Astrocyte (in vitro differentiated cells and primary cell): ENCODE results near the gene DNAJC13. TPM values are rescaled to one million over a fixed set of nuclear protein-coding genes. Genes with fewer than 3 reads are reported as not detected.
A peak's percentile ranks its signal among the peaks of the same experiment; 100 is the strongest.

ENCODE experiments used
- DNase-seq: peaks from one replicate; pipeline ENCODE4 v3.0.0-alpha.2; 2010; ENCODE audit warnings: low read depth
- FAIRE-seq: peaks from 2 replicates; lab custom pipeline; 2011; peaks lifted over from hg19 to GRCh38; lab: Jason Lieb, UNC
- H2AFZ ChIP-seq: 2 replicates; pipeline ENCODE4 v1.6.0; 2012; ENCODE audit warnings: low read depth, low read length, inconsistent platforms
- H3K27ac ChIP-seq: 2 replicates; pipeline ENCODE4 v1.5.1; 2011; ENCODE audit warnings: low read depth, low read length, inconsistent platforms
- H3K27me3 ChIP-seq: 2 replicates; pipeline ENCODE4 v1.6.0; 2011; ENCODE audit warnings: low read length, inconsistent platforms; ENCODE audit not compliant: insufficient read depth
- H3K36me3 ChIP-seq: 2 replicates; pipeline ENCODE4 v1.5.1; 2011; ENCODE audit warnings: low read length, inconsistent platforms; ENCODE audit not compliant: insufficient read depth
- H3K4me1 ChIP-seq: 2 replicates; pipeline ENCODE4 v1.5.1; 2011; ENCODE audit warnings: low read length, inconsistent platforms; ENCODE audit not compliant: insufficient read depth
- H3K4me2 ChIP-seq: 2 replicates; pipeline ENCODE4 v1.6.0; 2012; ENCODE audit warnings: low read length, inconsistent platforms
- H3K4me3 ChIP-seq: 2 replicates; pipeline ENCODE4 v1.5.1; 2011; ENCODE audit warnings: low read depth, mild to moderate bottlenecking, low read length, inconsistent platforms; ENCODE audit not compliant: insufficient read depth
- H3K79me2 ChIP-seq: 2 replicates; pipeline ENCODE4 v1.6.0; 2012; ENCODE audit warnings: mild to moderate bottlenecking, low read length, inconsistent platforms; ENCODE audit not compliant: insufficient read depth
- H3K9ac ChIP-seq: 2 replicates; pipeline ENCODE4 v1.6.0; 2012; ENCODE audit warnings: mild to moderate bottlenecking, low read length, inconsistent platforms
- H3K9me3 ChIP-seq: 2 replicates; pipeline ENCODE4 v1.5.1; 2012; ENCODE audit warnings: low read depth, mild to moderate bottlenecking, low read length, inconsistent platforms; ENCODE audit not compliant: insufficient read depth
- H4K20me1 ChIP-seq: 2 replicates; pipeline ENCODE4 v1.6.0; 2012; ENCODE audit warnings: low read length, inconsistent platforms; ENCODE audit not compliant: insufficient read depth
- H3K27ac Mint-ChIP-seq: one replicate; pipeline ENCODE4 v1.8.0; 2021; ENCODE audit warnings: mild to moderate bottlenecking, mixed read lengths; ENCODE audit not compliant: unreplicated experiment
- H3K27me3 Mint-ChIP-seq: one replicate; pipeline ENCODE4 v1.8.0; 2021; ENCODE audit warnings: low read depth, mixed read lengths; ENCODE audit not compliant: unreplicated experiment
- H3K36me3 Mint-ChIP-seq: one replicate; pipeline ENCODE4 v1.8.0; 2021; ENCODE audit warnings: low read depth, mixed read lengths; ENCODE audit not compliant: unreplicated experiment
- H3K4me1 Mint-ChIP-seq: one replicate; pipeline ENCODE4 v1.8.0; 2021; ENCODE audit warnings: low read depth, mixed read lengths; ENCODE audit not compliant: unreplicated experiment
- H3K4me3 Mint-ChIP-seq: one replicate; pipeline ENCODE4 v1.8.0; 2021; ENCODE audit warnings: mild to moderate bottlenecking, moderate library complexity, mixed read lengths; ENCODE audit not compliant: unreplicated experiment
- H3K9me3 Mint-ChIP-seq: one replicate; pipeline ENCODE4 v1.8.0; 2021; ENCODE audit warnings: mild to moderate bottlenecking, mixed read lengths; ENCODE audit not compliant: unreplicated experiment
- CTCF ChIP-seq: IDR thresholded peaks from 2 replicates; pipeline ENCODE4 v1.5.1; 2011; ENCODE audit warnings: low read depth, mild to moderate bottlenecking, inconsistent platforms, low read length, moderate library complexity; ENCODE audit not compliant: insufficient read depth
- EZH2 ChIP-seq: IDR thresholded peaks from 2 replicates; pipeline ENCODE4 v1.6.1; 2012; ENCODE audit warnings: mild to moderate bottlenecking, low read length, inconsistent platforms; ENCODE audit not compliant: insufficient read depth
- total RNA-seq: library from RNA; stranded (reverse); gene quantifications from 2 replicates; pipeline ENCODE4 v1.2.1, GENCODE V29; 2021

Gene DNAJC13
- total RNA-seq, 1 donor from 2014 or later, result 38.5 TPM

- H3K4me3 ChIP-seq, result no peak overlapping the region
- Mint-ChIP-seq H3K27me3 (no peaks in the 10 kb centered on the region), H3K4me3 (no peak overlapping the region), H3K27ac (no peak overlapping the region), H3K9me3 (peaks cover 3% of the 10 kb centered on the region), H3K36me3 (no peaks in the 10 kb centered on the region), H3K4me1 (peaks cover 3% of the 10 kb centered on the region)
- H3K27ac ChIP-seq, result no peak overlapping the region
- no peaks in the 10 kb centered on the region for H3K36me3 ChIP-seq
- no peaks in the 10 kb centered on the region for H3K79me2 ChIP-seq
- TF ChIP-seq EZH2 (no peak), CTCF (no peak)
- DNase-seq (no peak), FAIRE-seq (no peak)
- H3K4me2 ChIP-seq, result no peak overlapping the region
- H2AFZ ChIP-seq, result no peak overlapping the region
- H3K9ac ChIP-seq, result no peak overlapping the region
- no peaks in the 10 kb centered on the region for H3K27me3 ChIP-seq
- H3K4me1 ChIP-seq, result no peaks in the 10 kb centered on the region
- no peaks in the 10 kb centered on the region for H3K9me3 ChIP-seq
- H4K20me1 ChIP-seq, result no peaks in the 10 kb centered on the region
Measured at GRCh38 chr3:132378846-132379245, 38.5 kb upstream of the DNAJC13 start.

- FAIRE-seq, result no peak
Measured at GRCh38 chr3:132380920-132381319, 36.4 kb upstream of the DNAJC13 start.

More at GRCh38 chr3:132380920-132381319, 36.4 kb upstream of the DNAJC13 start:
- Histone ChIP-seq H3K27me3 (no peaks in the 10 kb centered on the region), H3K4me1 (no peaks in the 10 kb centered on the region), H3K9ac (no peak overlapping the region), H3K4me3 (no peak overlapping the region), H4K20me1 (no peaks in the 10 kb centered on the region), H3K27ac (no peak overlapping the region), H3K36me3 (no peaks in the 10 kb centered on the region), H3K9me3 (no peaks in the 10 kb centered on the region), H3K79me2 (no peaks in the 10 kb centered on the region), H3K4me2 (no peak overlapping the region), H2AFZ (no peak overlapping the region)
- Mint-ChIP-seq H3K9me3 (peaks cover 3% of the 10 kb centered on the region), H3K36me3 (no peaks in the 10 kb centered on the region), H3K4me1 (peaks cover 3% of the 10 kb centered on the region), H3K27me3 (no peaks in the 10 kb centered on the region), H3K27ac (no peak overlapping the region), H3K4me3 (no peak overlapping the region)
- no peak for TF ChIP-seq EZH2
- TF ChIP-seq CTCF, result no peak
- peak; percentile 18 for DNase-seq
